ENCODE results near the gene DALRD3.
"Not testable (repeated sequence)": the region's sequence is repeated elsewhere in the genome, so short reads cannot be mapped to it uniquely, and the experiment has no call there.

The DALRD3 gene

DNA sequence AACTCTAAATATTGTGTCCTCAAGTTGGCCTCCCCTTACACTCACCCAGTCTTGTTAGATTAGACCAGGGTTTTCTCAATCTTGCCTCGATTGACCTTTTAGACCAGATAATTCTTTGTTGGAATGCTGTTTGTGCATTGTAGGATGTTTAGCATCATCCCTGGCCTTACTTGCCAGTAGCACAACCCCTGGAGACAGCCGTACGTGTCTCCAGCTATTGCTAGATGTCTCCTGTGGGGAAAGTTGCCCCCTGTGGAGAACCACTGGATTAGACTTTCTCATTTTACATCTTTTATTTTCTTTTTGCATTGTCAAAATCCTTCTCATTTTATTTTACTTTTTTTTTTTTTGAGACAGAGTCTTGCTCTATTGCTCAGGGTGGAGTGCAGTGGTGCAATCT lies 9.0 kb downstream of the DALRD3 start:
- H3K4me3 ChIP-seq (ENCODE audit: low read length), result no peak overlapping the region
- peaks cover 5% of the 10 kb centered on the region for H3K4me1 ChIP-seq (ENCODE audit: control insufficient read depth, low read depth, low read length)
- H3K27me3 ChIP-seq (ENCODE audit: control insufficient read depth, insufficient read depth, low read length), result no peaks in the 10 kb centered on the region
- H3K36me3 ChIP-seq (ENCODE audit: control insufficient read depth, low read depth, low read length), result peaks cover 29% of the 10 kb centered on the region
- H3K9me3 ChIP-seq (ENCODE audit: control insufficient read depth, low read depth, low read length), result no peaks in the 10 kb centered on the region
- no peak overlapping the region for H3K27ac ChIP-seq (ENCODE audit: low read length)
- no peak overlapping the region for H3K9ac ChIP-seq (ENCODE audit: low read length)

DNA sequence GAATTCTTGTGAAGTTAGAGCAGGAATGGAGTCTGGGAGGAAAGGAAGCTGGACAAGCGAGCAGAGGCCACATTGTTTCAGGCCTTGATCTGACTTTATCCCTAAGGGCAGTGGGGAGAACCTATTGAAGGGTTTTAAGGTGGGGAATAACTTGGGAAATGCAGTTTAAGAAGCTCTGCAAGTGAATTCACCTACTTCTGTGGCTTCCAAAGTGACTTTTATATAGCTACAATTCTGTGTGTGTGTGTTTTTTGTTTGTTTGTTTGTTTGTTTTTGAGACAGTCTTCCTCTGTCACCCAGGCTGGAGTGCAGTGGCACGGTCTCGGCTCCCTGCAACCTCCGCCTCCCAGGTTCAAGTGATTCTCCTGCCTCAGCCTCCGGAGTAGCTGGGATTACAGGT lies 9.8 kb downstream of the DALRD3 start:
- not testable (repeated sequence) for H3K27ac ChIP-seq (ENCODE audit: low read length)
- peak overlapping the region; percentile 99 for H3K4me3 ChIP-seq (ENCODE audit: low read length)

DNA sequence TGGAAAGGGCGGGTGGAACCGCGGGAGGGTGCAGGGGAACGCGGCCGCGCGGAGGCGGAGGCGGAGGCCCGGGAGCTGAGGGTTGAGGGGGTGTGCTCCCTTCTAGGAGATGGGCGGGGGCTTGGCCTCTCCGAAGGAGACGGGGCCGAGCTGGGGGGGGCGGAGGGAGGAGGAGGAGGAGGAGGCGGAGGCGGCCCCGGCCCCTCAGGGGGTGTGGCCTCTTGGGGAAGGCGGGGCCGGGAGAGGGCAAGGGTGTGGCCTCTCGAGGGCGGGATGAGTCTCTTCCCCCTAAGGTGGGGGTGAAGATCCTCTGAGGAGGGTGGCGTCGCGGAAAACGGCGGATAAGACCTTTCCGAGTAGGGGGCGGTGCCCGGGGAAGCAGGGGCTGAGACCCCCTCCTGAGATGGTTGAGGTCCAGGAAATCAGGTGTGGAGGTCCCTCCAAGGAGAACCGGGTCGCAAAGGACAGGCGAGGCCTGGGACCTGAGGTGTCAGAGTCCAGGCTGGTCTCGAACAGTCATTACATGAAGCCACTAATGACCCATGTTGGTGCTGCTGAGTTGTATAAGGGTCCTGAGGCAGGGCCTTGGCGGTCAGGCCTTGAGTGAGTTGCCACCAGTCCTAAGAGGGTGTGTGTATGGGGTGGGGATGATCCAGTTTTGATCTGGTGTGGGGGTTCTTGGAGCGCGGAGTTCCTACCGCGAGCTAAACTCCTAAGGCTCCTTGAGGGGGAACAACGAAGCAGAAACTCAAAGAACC lies 10.4 kb downstream of the DALRD3 start:
- peak overlapping the region; percentile 99 for H3K27ac ChIP-seq (ENCODE audit: low read length)

More for the DNA sequence above, 9.8 kb downstream of the DALRD3 start:
- Histone ChIP-seq H3K36me3 (ENCODE audit: control insufficient read depth, low read depth, low read length) (peaks cover 24% of the 10 kb centered on the region), H3K9ac (ENCODE audit: low read length) (peak overlapping the region; percentile 48)
- H3K9me3 ChIP-seq (ENCODE audit: control insufficient read depth, low read depth, low read length); H3K27me3 ChIP-seq (ENCODE audit: control insufficient read depth, insufficient read depth, low read length); H3K4me1 ChIP-seq (ENCODE audit: control insufficient read depth, low read depth, low read length): not testable (repeated sequence)

DNA sequence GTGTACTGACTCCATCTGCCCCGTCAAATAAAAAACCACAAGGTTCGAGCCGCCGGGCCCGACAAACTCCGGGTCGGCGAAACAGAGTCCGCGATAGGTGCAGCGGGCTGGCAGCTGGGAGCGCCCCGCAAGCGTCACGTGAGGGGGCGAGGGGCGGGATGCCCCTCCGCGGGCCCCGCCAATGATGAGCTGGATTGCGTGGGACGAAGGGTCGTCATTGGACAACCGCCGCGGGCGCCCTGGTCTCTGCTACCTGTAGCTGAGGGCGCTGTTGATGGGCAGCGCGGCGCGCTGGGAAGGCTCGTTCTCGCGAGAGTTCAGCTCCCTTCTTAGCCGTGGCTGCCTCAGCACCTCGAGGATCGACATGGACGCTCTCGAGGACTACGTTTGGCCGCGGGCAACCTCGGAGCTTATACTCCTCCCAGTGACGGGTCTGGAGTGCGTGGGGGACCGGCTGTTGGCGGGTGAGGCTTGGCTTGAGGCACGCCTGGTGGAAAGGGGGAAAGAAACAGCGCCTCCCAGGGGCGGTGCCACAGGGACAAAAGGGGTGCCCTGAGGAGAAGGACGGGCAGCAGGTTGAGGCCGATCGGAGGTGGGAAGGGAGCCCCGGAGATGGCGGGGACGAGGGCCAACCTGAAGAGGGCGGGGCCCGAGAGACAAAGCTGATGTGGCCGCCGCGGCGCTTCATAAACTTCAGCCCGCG lies 11.2 kb downstream of the DALRD3 start, which contains the start of gene WDR6:
Gene WDR6, plus strand, starts transcription at position 324 of the 703 bp plus-strand sequence. Its CDS starts 41 bp downstream, at position 365.
- peak within 1 kb of the TSS; percentile 100 for H3K9ac ChIP-seq (ENCODE audit: low read length)
- H3K4me3 ChIP-seq (ENCODE audit: low read length), result peak within 1 kb of the TSS; percentile 99
- peaks cover 5% of the 10 kb centered on the region for H3K4me1 ChIP-seq (ENCODE audit: control insufficient read depth, low read depth, low read length)
- H3K27me3 ChIP-seq (ENCODE audit: control insufficient read depth, insufficient read depth, low read length), result no peaks in the 10 kb centered on the region
- H3K9me3 ChIP-seq (ENCODE audit: control insufficient read depth, low read depth, low read length), result no peaks in the 10 kb centered on the region
- peaks cover 11% of the 10 kb centered on the region for H3K36me3 ChIP-seq (ENCODE audit: control insufficient read depth, low read depth, low read length)
- peak within 1 kb of the TSS; percentile 99 for H3K27ac ChIP-seq (ENCODE audit: low read length)

More for the DNA sequence above, 10.4 kb downstream of the DALRD3 start:
- H3K9ac ChIP-seq (ENCODE audit: low read length), result peak overlapping the region; percentile 100
- H3K9me3 ChIP-seq (ENCODE audit: control insufficient read depth, low read depth, low read length), result no peaks in the 10 kb centered on the region
- peak overlapping the region; percentile 99 for H3K4me3 ChIP-seq (ENCODE audit: low read length)
- peaks cover 17% of the 10 kb centered on the region for H3K36me3 ChIP-seq (ENCODE audit: control insufficient read depth, low read depth, low read length)
- H3K27me3 ChIP-seq (ENCODE audit: control insufficient read depth, insufficient read depth, low read length), result no peaks in the 10 kb centered on the region
- H3K4me1 ChIP-seq (ENCODE audit: control insufficient read depth, low read depth, low read length), result peaks cover 5% of the 10 kb centered on the region

DNA sequence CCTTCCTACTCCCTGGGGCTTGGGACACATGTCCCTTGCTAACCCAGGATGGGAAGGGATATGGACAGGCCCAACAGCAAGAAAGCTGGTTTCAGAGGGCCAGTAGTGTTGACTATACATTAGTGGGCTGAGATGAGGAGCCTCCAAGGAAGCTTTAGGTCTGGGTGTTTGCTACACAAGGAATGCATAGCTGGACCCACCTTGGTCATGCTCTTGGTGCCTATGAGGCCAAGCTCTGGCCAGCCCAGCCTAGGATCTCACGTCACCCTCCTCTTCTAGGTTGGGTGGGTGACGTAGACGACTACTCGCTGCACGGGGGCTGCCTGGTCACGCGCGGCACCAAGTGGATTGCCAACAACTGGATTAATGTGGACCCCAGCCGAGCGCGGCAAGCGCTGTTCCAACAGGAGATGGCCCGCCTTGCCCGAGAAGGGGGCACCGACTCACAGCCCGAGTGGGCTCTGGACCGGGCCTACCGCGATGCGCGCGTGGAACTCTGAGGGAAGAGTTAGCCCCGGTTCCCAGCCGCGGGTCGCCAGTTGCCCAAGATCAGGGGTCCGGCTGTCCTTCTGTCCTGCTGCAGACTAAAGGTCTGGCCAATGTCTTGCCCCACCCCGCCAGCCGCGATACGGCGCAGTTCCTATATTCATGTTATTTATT lies 11.8 kb downstream of the DALRD3 start:
- H3K4me3 ChIP-seq (ENCODE audit: low read length), result peak overlapping the region; percentile 99
- H3K4me1 ChIP-seq (ENCODE audit: control insufficient read depth, low read depth, low read length), result peaks cover 5% of the 10 kb centered on the region
- H3K36me3 ChIP-seq (ENCODE audit: control insufficient read depth, low read depth, low read length), result peaks cover 5% of the 10 kb centered on the region
- H3K9ac ChIP-seq (ENCODE audit: low read length), result peak overlapping the region; percentile 100
- H3K9me3 ChIP-seq (ENCODE audit: control insufficient read depth, low read depth, low read length), result no peaks in the 10 kb centered on the region
- no peaks in the 10 kb centered on the region for H3K27me3 ChIP-seq (ENCODE audit: control insufficient read depth, insufficient read depth, low read length)
- peak overlapping the region; percentile 10 for H3K27ac ChIP-seq (ENCODE audit: low read length)

DNA sequence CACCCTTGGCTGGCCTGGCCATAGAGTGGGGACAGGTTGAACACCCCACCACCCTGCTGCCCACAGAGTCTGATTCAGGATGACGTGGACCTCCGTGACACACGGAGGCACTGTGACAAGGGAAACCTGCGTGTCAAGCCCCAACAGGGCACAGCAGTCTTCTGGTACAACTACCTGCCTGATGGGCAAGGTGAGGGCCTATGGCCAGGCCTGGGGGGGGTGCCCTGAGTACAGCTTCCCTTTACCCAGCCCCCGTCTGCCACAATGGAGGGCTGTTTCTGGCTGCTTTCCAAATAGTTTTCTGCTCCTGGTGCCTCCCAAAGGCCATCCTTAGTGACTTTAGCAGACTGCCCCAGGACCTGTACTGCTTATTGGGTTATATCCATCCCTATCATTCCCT lies 12.4 kb downstream of the DALRD3 start:
- H3K4me3 ChIP-seq (ENCODE audit: low read length), result peak overlapping the region; percentile 99
- H3K9me3 ChIP-seq (ENCODE audit: control insufficient read depth, low read depth, low read length), result no peaks in the 10 kb centered on the region
- H3K27ac ChIP-seq (ENCODE audit: low read length), result no peak overlapping the region
- H3K4me1 ChIP-seq (ENCODE audit: control insufficient read depth, low read depth, low read length), result peaks cover 5% of the 10 kb centered on the region
- no peaks in the 10 kb centered on the region for H3K36me3 ChIP-seq (ENCODE audit: control insufficient read depth, low read depth, low read length)
- no peaks in the 10 kb centered on the region for H3K27me3 ChIP-seq (ENCODE audit: control insufficient read depth, insufficient read depth, low read length)
- H3K9ac ChIP-seq (ENCODE audit: low read length), result peak overlapping the region; percentile 100

DNA sequence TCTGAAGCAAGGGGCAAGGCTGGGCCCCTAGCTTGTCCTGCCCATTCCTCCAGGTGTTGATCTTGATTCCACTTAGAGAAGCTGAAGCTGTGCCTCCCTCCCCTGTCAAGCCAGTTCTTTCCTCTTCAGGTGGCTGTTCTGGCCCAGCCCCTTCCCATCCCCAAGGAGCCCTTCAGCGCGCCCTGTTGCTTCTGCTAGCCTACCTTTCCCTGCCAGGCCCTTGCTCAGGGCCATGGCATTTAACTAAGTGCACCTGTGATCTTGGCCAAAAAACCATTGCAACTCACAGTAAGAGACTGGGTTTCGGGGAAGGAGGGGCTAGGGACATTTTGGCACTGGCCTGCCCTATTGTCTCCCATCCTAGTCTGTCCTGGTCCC lies 13.1 kb downstream of the DALRD3 start:
- no peak overlapping the region for H3K9ac ChIP-seq (ENCODE audit: low read length)
- H3K27ac ChIP-seq (ENCODE audit: low read length), result no peak overlapping the region
- H3K4me1 ChIP-seq (ENCODE audit: control insufficient read depth, low read depth, low read length), result peaks cover 5% of the 10 kb centered on the region

DNA sequence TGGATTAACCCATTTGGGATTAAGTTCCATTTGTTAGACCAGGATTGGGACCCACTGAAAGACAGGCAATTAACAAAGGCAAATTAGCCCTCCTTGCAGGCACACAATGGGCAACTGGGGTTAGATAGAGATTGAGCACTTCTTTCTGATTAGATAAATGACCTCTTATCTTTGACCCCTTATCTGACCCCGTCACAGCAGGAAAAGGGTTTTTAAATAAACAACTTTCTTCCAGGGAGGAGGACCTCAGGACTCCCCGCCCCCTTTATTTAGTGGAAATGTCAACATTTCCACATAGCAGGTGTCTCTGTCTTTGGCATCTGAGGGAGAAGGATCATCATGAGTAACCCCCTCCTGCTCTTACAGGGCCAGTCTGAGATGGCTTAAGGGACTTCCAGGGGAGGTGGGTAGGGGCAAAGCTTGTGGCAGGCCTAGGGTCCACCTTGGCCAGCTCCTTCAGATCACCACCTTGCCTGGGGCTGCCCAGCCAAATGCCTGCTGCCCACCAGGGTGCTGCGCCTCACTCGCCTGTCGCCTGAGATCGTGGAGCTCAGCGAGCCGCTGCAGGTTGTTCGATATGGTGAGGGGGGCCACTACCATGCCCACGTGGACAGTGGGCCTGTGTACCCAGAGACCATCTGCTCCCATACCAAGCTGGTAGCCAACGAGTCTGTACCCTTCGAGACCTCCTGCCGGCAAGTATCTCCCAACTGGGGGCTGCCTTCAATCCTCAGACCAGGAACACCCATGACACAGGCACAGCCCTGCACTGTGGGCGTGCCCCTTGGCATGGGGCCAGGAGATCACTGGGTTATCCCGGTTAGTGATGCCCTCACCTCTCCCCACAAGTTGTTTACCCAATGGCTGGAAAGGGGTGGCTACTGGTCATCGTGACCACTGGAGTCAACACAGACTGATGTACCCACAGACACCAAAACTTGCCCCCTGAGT lies 13.8 kb downstream of the DALRD3 start:
- Histone ChIP-seq H3K27ac (ENCODE audit: low read length) (no peak overlapping the region), H3K4me1 (ENCODE audit: control insufficient read depth, low read depth, low read length) (peaks cover 5% of the 10 kb centered on the region), H3K4me3 (ENCODE audit: low read length) (no peak overlapping the region), H3K9ac (ENCODE audit: low read length) (no peak overlapping the region), H3K27me3 (ENCODE audit: control insufficient read depth, insufficient read depth, low read length) (no peaks in the 10 kb centered on the region), H3K9me3 (ENCODE audit: control insufficient read depth, low read depth, low read length) (no peaks in the 10 kb centered on the region), H3K36me3 (ENCODE audit: control insufficient read depth, low read depth, low read length) (no peaks in the 10 kb centered on the region)

More for the DNA sequence above, 13.1 kb downstream of the DALRD3 start:
- Histone ChIP-seq H3K4me3 (ENCODE audit: low read length) (no peak overlapping the region), H3K27me3 (ENCODE audit: control insufficient read depth, insufficient read depth, low read length) (no peaks in the 10 kb centered on the region), H3K36me3 (ENCODE audit: control insufficient read depth, low read depth, low read length) (no peaks in the 10 kb centered on the region), H3K9me3 (ENCODE audit: control insufficient read depth, low read depth, low read length) (no peaks in the 10 kb centered on the region)

DNA sequence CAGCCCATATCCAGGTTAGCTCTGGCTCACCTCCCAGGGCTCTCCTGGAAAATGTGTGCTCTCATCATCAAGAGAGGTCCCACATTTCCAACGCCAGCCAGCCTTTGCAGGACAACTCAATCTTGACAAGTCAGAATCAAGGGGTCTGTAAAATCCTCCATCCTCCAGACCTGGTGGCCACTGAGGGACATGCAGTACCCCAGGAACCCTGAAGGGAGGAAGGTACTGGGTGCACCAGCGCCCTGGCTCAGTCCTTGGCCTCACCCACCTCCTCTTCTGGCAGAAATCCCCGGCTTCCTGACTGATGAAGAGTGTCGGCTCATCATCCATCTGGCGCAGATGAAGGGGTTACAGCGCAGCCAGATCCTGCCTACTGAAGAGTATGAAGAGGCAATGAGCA lies 17.2 kb downstream of the DALRD3 start:
- Histone ChIP-seq H3K9ac (ENCODE audit: low read length) (no peak overlapping the region), H3K9me3 (ENCODE audit: control insufficient read depth, low read depth, low read length) (no peaks in the 10 kb centered on the region), H3K36me3 (ENCODE audit: control insufficient read depth, low read depth, low read length) (no peaks in the 10 kb centered on the region), H3K4me1 (ENCODE audit: control insufficient read depth, low read depth, low read length) (peaks cover 3% of the 10 kb centered on the region), H3K27me3 (ENCODE audit: control insufficient read depth, insufficient read depth, low read length) (no peaks in the 10 kb centered on the region), H3K4me3 (ENCODE audit: low read length) (no peak overlapping the region), H3K27ac (ENCODE audit: low read length) (no peak overlapping the region)

DNA sequence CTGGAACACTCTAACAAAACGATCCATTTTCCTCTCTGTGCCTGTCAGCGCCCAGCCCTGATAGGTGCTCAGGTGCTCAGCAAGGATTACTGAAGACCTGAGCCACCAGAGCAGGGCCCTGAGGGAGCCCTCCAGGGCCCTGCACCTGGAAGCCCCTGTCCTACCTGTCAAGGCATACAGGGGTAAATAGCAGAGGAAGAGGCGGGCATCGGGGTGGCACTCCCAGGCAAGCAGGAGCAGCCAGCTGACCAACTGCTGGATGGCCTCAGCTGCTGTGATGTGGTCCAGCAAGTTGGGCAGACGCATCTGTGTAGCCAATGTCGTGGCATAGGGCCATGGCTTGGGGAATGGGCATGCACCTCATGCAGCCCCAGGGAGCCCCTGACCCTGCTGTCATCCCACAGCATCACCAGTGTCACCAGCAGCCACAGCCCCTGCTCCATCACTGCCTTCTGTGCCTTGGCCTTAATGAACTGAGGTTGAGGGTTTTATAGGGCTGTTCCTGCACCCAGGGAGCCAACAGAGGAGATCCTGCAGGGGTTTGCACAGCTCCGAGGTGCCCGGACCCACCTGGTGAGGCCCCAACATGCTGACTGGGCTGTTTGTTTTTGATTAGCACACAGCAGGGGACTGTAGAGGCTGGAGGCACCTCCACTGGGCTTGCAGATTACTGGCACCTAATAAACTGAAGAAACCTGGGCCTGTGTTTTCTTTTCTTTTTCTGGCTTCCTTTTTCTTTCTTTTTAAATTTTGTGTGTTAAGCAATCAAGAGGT lies 19.1 kb downstream of the DALRD3 start:
- Histone ChIP-seq H3K36me3 (ENCODE audit: control insufficient read depth, low read depth, low read length) (no peaks in the 10 kb centered on the region), H3K27me3 (ENCODE audit: control insufficient read depth, insufficient read depth, low read length) (no peaks in the 10 kb centered on the region), H3K4me1 (ENCODE audit: control insufficient read depth, low read depth, low read length) (peaks cover 3% of the 10 kb centered on the region)

More for the DNA sequence above, 19.1 kb downstream of the DALRD3 start:
- Histone ChIP-seq H3K9ac (ENCODE audit: low read length) (no peak overlapping the region), H3K27ac (ENCODE audit: low read length) (no peak overlapping the region), H3K4me3 (ENCODE audit: low read length) (no peak overlapping the region), H3K9me3 (ENCODE audit: control insufficient read depth, low read depth, low read length) (no peaks in the 10 kb centered on the region)

Measured in iPS-18a (cell line).